GM23338 (cell line): ENCODE results near the gene ST8SIA2. TPM values are rescaled to one million over a fixed set of nuclear protein-coding genes. Genes with fewer than 3 reads are reported as not detected.

ENCODE experiments used
- ATAC-seq: fragments of 200-7000 bp; cut with Tn5 transposase; 3 replicates; pipeline ENCODE4 v1.9.1; 2020
- DNase-seq: peaks from one replicate; pipeline ENCODE4 v3.0.0-alpha.2; 2015; ENCODE audit warnings: low spot score
- H2AFZ ChIP-seq: fragments of 200-600 bp; sonication (generic); 2 replicates; pipeline ENCODE4 v1.8.0; 2016; ENCODE audit warnings: antibody characterized with exemption, mild to moderate bottlenecking, moderate library complexity
- H3F3A ChIP-seq: fragments of 200-600 bp; sonication (generic); replicated peaks from 2 replicates; pipeline ENCODE4 v1.8.0; 2017; ENCODE audit warnings: antibody characterized with exemption, mixed run types, low read depth
- H3K27ac ChIP-seq: fragments of 200-600 bp; sonication (generic); 2 replicates; pipeline ENCODE4 v1.6.1; 2016; ENCODE audit warnings: low read depth
- H3K27me3 ChIP-seq: fragments of 200-600 bp; sonication (generic); 2 replicates; pipeline ENCODE4 v1.8.0; 2016; ENCODE audit warnings: mild to moderate bottlenecking, mixed run types, moderate library complexity; ENCODE audit not compliant: insufficient read depth
- H3K36me3 ChIP-seq: fragments of 200-600 bp; sonication (generic); 2 replicates; pipeline ENCODE4 v1.8.0; 2016; ENCODE audit warnings: mild to moderate bottlenecking; ENCODE audit not compliant: insufficient read depth
- H3K4me1 ChIP-seq: fragments of 200-600 bp; sonication (generic); 2 replicates; pipeline ENCODE4 v1.8.0; 2016; ENCODE audit warnings: mild to moderate bottlenecking, moderate library complexity; ENCODE audit not compliant: insufficient read depth
- H3K4me2 ChIP-seq: fragments of 200-600 bp; sonication (generic); 2 replicates; pipeline ENCODE4 v1.7.1; 2017; ENCODE audit warnings: mixed run types
- H3K4me3 ChIP-seq: fragments of 200-600 bp; sonication (generic); 2 replicates; pipeline ENCODE4 v1.6.1; 2016; ENCODE audit warnings: mixed run types
- H3K79me2 ChIP-seq: fragments of 200-600 bp; sonication (generic); replicated peaks from 2 replicates; pipeline ENCODE4 v1.8.0; 2017; ENCODE audit warnings: mild to moderate bottlenecking; ENCODE audit not compliant: insufficient read depth
- H3K9me2 ChIP-seq: fragments of 200-600 bp; sonication (generic); 2 replicates; pipeline ENCODE4 v1.8.0; 2017; ENCODE audit not compliant: insufficient read depth
- H4K20me1 ChIP-seq: fragments of 200-600 bp; sonication (generic); replicated peaks from 2 replicates; pipeline ENCODE4 v1.8.0; 2017; ENCODE audit warnings: mild to moderate bottlenecking; ENCODE audit not compliant: insufficient read depth
- H3K27ac Mint-ChIP-seq: 2 replicates; pipeline ENCODE4 v1.8.0; 2020; ENCODE audit warnings: inconsistent platforms, mild to moderate bottlenecking, moderate library complexity, mixed read lengths
- H3K27me3 Mint-ChIP-seq: 3 replicates; pipeline ENCODE4 v1.8.0; 2022; ENCODE audit warnings: low read depth, mild to moderate bottlenecking, moderate library complexity, mixed read lengths, inconsistent platforms; ENCODE audit not compliant: insufficient read depth, poor library complexity
- H3K36me3 Mint-ChIP-seq: 3 replicates; pipeline ENCODE4 v1.8.0; 2021; ENCODE audit warnings: low read depth, mild to moderate bottlenecking, inconsistent platforms, moderate library complexity, mixed read lengths
- H3K4me1 Mint-ChIP-seq: 3 replicates; pipeline ENCODE4 v1.8.0; 2020; ENCODE audit warnings: mild to moderate bottlenecking, inconsistent platforms, mixed read lengths
- H3K4me3 Mint-ChIP-seq: 3 replicates; pipeline ENCODE4 v1.8.0; 2021; ENCODE audit warnings: moderate library complexity, mild to moderate bottlenecking, inconsistent platforms, mixed read lengths
- H3K9me3 Mint-ChIP-seq: 3 replicates; pipeline ENCODE4 v1.8.0; 2020; ENCODE audit warnings: moderate library complexity, mild to moderate bottlenecking, inconsistent platforms, mixed read lengths
- EZH2 ChIP-seq: fragments of 200-600 bp; sonication (generic); IDR thresholded peaks from one replicate; pipeline ENCODE4 v1.8.0; 2017; ENCODE audit warnings: antibody characterized with exemption, mild to moderate bottlenecking, low read depth; ENCODE audit not compliant: unreplicated experiment
- EZH2phosphoT487 ChIP-seq: fragments of 200-600 bp; sonication (generic); IDR thresholded peaks from one replicate; pipeline ENCODE4 v1.8.1; 2018; ENCODE audit warnings: antibody characterized with exemption; ENCODE audit not compliant: unreplicated experiment
- JUNB ChIP-seq: IDR thresholded peaks from one replicate; pipeline ENCODE4 v1.6.1; 2016; ENCODE audit warnings: antibody characterized with exemption; ENCODE audit not compliant: unreplicated experiment
- POLR2AphosphoS5 ChIP-seq: IDR thresholded peaks from 2 replicates; pipeline ENCODE4 v1.6.1; 2016; ENCODE audit warnings: antibody characterized with exemption, low read depth
- STAT1 ChIP-seq: IDR thresholded peaks from one replicate; pipeline ENCODE4 v1.6.1; 2016; ENCODE audit warnings: antibody characterized with exemption; ENCODE audit not compliant: unreplicated experiment
- ZNF114 ChIP-seq: fragments of 250-450 bp; sonication (Bioruptor Pico); IDR thresholded peaks from 2 replicates; pipeline ENCODE4 v1.5.0; 2020; ENCODE audit warnings: mild to moderate bottlenecking, moderate library complexity
- ZNF331 ChIP-seq: fragments of 250-450 bp; sonication (Bioruptor Pico); IDR thresholded peaks from 2 replicates; pipeline ENCODE4 v1.5.0; 2020; ENCODE audit warnings: low read depth, mild to moderate bottlenecking, moderate library complexity
- polyA plus RNA-seq: library from polyadenylated mRNA; unstranded; fragments of >200 nt; fragmentation: Nextera tagmentation; extraction: Ambion mirVana; gene quantifications from 2 replicates; pipeline ENCODE4 v1.2.1, GENCODE V29; 2016
- total RNA-seq: library from RNA; depleted of rRNA; stranded (reverse); fragments of >200 nt; shearing (Covaris generic); gene quantifications from 2 replicates; pipeline ENCODE4 v1.2.3, GENCODE V29; 2014
- TF ChIP-seq, protein P1 (sequence below): IDR thresholded peaks from 2 replicates; pipeline ENCODE4 v1.6.1; 2016; ENCODE audit warnings: antibody characterized with exemption
- TF ChIP-seq, protein P2 (sequence below), 2 experiments: fragments of 200-600 bp in 1 of 2; sonication (generic) in 1 of 2; conservative IDR thresholded peaks; 2 replicates each; pipeline versions ENCODE4 v1.5.1 to v1.6.1; 2016 to 2017; ENCODE audit warnings: antibody characterized with exemption in 2 of 2, low read depth in 2 of 2, mild to moderate bottlenecking in 2 of 2, moderate library complexity in 1 of 2
- TF ChIP-seq, protein P3 (sequence below): fragments of 250-450 bp; sonication (Bioruptor Pico); IDR thresholded peaks from 2 replicates; pipeline ENCODE4 v1.5.0; 2020; ENCODE audit warnings: mild to moderate bottlenecking, moderate library complexity

ST8SIA2 gene
- total and polyA plus RNA-seq, 2 experiments from 2014 or later: 0.66 to 1.2 TPM

DNA sequence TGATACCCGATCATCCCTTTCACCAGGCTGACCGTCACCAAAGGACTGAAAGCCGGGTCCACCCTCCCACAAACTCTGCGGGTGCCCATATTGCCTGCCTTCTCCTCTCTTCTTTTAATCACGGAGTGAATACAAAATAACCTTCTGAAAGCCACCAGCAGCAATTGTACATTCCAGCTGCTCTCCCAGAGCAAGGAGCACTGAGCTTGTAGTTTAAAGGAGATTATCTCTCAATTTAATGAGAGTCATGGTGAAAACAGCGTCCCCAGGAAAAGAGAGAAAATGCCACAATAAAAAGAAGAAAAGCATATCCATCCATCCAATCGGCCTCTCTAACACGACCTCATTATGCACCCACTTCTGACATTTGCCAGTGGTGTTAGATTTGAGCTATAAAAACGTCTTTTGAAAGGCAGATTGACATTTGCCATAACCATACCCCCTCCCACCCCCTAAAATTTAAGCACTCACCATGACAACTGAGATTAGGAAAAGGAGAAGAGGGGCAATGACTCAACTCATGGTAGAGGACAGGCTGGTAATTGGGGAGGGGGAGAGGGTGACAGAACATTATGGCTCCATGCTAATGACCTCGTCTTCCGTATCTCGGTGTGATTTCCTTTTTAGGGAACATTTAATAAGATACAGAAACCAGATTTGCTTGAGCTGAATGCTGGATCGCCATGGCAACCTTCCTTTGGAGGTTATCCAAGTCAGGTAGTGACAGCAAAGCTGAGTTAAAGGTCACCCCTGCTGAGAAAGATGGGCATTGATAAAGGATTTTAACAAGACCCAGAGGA lies 106.2 kb downstream of the ST8SIA2 start:
- Histone ChIP-seq H3K4me2 (no peak overlapping the region), H3K27ac (no peak overlapping the region), H3K27me3 (no peaks in the 10 kb centered on the region), H3K36me3 (no peaks in the 10 kb centered on the region), H2AFZ (no peak overlapping the region), H3K9me2 (no peaks in the 10 kb centered on the region), H3F3A (no peaks in the 10 kb centered on the region), H3K4me1 (no peaks in the 10 kb centered on the region), H3K4me3 (no peak overlapping the region), H4K20me1 (no peaks in the 10 kb centered on the region), H3K79me2 (no peaks in the 10 kb centered on the region)
- peaks cover 9% of the 10 kb centered on the region for H3K27me3 Mint-ChIP-seq
- no peak for TF ChIP-seq STAT1
- no peak for TF ChIP-seq EZH2
- no peak for TF ChIP-seq ZNF331 (CRISPR knock-in tag)
- no peak for TF ChIP-seq ZNF114 (CRISPR knock-in tag)
- TF ChIP-seq, protein P1, sequence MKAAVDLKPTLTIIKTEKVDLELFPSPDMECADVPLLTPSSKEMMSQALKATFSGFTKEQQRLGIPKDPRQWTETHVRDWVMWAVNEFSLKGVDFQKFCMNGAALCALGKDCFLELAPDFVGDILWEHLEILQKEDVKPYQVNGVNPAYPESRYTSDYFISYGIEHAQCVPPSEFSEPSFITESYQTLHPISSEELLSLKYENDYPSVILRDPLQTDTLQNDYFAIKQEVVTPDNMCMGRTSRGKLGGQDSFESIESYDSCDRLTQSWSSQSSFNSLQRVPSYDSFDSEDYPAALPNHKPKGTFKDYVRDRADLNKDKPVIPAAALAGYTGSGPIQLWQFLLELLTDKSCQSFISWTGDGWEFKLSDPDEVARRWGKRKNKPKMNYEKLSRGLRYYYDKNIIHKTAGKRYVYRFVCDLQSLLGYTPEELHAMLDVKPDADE: no peak
- TF ChIP-seq EZH2phosphoT487: no peak
- no peak overlapping the region for H3K4me3 Mint-ChIP-seq
- no peaks in the 10 kb centered on the region for H3K9me3 Mint-ChIP-seq
- no peak overlapping the region for H3K27ac Mint-ChIP-seq
- H3K36me3 Mint-ChIP-seq: no peaks in the 10 kb centered on the region
- DNase-seq (no peak), ATAC-seq (no peak)
- peaks cover 13% of the 10 kb centered on the region; the same call in 2 of the 3 replicates for H3K4me1 Mint-ChIP-seq

DNA sequence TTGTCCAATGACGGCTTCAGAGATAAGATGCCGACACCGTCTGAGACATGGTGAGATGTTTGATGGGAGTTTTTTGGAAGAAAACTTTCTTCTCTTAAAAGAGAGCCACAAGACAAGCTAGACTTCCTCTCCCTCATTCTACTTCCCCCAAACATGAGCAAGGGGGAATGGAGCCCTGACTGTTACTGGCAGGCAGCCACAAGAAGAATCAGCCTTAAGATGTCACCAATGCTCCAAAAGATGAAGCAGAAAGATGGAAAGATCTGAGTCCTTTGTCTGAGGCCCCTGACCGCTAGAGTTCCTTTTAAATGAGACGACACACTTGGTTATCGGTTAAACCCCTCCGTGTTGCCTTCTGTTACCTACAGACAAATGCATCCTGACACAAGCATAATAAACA lies 108.7 kb downstream of the ST8SIA2 start:
- Mint-ChIP-seq H3K36me3 (peaks cover 12% of the 10 kb centered on the region), H3K27me3 (peaks cover 7% of the 10 kb centered on the region), H3K4me3 (no peak overlapping the region), H3K4me1 (peaks cover 9% of the 10 kb centered on the region; the same call in 1 of the 3 replicates), H3K9me3 (peaks cover 14% of the 10 kb centered on the region), H3K27ac (no peak overlapping the region)
- Histone ChIP-seq H3K27ac (no peak overlapping the region), H2AFZ (0 out of 2 replicates have a peak overlapping the region, but pooled peaks have one; percentile 32), H4K20me1 (no peaks in the 10 kb centered on the region), H3K4me1 (no peaks in the 10 kb centered on the region), H3K9me2 (0 out of 2 replicates have a peak, but pooled peaks cover 5% of the 10 kb centered on the region), H3F3A (no peaks in the 10 kb centered on the region), H3K36me3 (0 out of 2 replicates have a peak, but pooled peaks cover 3% of the 10 kb centered on the region), H3K79me2 (no peaks in the 10 kb centered on the region), H3K27me3 (no peaks in the 10 kb centered on the region), H3K4me3 (no peak overlapping the region), H3K4me2 (no peak overlapping the region)
- TF ChIP-seq, protein P2, sequence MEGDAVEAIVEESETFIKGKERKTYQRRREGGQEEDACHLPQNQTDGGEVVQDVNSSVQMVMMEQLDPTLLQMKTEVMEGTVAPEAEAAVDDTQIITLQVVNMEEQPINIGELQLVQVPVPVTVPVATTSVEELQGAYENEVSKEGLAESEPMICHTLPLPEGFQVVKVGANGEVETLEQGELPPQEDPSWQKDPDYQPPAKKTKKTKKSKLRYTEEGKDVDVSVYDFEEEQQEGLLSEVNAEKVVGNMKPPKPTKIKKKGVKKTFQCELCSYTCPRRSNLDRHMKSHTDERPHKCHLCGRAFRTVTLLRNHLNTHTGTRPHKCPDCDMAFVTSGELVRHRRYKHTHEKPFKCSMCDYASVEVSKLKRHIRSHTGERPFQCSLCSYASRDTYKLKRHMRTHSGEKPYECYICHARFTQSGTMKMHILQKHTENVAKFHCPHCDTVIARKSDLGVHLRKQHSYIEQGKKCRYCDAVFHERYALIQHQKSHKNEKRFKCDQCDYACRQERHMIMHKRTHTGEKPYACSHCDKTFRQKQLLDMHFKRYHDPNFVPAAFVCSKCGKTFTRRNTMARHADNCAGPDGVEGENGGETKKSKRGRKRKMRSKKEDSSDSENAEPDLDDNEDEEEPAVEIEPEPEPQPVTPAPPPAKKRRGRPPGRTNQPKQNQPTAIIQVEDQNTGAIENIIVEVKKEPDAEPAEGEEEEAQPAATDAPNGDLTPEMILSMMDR (conservative IDR thresholded peaks at IDR 0.05; ENCODE audit: low read depth in 2 of 2): no peak
- TF ChIP-seq POLR2AphosphoS5 (no peak), JUNB (no peak), ZNF331 (CRISPR knock-in tag) (no peak)
- TF ChIP-seq, protein P3, sequence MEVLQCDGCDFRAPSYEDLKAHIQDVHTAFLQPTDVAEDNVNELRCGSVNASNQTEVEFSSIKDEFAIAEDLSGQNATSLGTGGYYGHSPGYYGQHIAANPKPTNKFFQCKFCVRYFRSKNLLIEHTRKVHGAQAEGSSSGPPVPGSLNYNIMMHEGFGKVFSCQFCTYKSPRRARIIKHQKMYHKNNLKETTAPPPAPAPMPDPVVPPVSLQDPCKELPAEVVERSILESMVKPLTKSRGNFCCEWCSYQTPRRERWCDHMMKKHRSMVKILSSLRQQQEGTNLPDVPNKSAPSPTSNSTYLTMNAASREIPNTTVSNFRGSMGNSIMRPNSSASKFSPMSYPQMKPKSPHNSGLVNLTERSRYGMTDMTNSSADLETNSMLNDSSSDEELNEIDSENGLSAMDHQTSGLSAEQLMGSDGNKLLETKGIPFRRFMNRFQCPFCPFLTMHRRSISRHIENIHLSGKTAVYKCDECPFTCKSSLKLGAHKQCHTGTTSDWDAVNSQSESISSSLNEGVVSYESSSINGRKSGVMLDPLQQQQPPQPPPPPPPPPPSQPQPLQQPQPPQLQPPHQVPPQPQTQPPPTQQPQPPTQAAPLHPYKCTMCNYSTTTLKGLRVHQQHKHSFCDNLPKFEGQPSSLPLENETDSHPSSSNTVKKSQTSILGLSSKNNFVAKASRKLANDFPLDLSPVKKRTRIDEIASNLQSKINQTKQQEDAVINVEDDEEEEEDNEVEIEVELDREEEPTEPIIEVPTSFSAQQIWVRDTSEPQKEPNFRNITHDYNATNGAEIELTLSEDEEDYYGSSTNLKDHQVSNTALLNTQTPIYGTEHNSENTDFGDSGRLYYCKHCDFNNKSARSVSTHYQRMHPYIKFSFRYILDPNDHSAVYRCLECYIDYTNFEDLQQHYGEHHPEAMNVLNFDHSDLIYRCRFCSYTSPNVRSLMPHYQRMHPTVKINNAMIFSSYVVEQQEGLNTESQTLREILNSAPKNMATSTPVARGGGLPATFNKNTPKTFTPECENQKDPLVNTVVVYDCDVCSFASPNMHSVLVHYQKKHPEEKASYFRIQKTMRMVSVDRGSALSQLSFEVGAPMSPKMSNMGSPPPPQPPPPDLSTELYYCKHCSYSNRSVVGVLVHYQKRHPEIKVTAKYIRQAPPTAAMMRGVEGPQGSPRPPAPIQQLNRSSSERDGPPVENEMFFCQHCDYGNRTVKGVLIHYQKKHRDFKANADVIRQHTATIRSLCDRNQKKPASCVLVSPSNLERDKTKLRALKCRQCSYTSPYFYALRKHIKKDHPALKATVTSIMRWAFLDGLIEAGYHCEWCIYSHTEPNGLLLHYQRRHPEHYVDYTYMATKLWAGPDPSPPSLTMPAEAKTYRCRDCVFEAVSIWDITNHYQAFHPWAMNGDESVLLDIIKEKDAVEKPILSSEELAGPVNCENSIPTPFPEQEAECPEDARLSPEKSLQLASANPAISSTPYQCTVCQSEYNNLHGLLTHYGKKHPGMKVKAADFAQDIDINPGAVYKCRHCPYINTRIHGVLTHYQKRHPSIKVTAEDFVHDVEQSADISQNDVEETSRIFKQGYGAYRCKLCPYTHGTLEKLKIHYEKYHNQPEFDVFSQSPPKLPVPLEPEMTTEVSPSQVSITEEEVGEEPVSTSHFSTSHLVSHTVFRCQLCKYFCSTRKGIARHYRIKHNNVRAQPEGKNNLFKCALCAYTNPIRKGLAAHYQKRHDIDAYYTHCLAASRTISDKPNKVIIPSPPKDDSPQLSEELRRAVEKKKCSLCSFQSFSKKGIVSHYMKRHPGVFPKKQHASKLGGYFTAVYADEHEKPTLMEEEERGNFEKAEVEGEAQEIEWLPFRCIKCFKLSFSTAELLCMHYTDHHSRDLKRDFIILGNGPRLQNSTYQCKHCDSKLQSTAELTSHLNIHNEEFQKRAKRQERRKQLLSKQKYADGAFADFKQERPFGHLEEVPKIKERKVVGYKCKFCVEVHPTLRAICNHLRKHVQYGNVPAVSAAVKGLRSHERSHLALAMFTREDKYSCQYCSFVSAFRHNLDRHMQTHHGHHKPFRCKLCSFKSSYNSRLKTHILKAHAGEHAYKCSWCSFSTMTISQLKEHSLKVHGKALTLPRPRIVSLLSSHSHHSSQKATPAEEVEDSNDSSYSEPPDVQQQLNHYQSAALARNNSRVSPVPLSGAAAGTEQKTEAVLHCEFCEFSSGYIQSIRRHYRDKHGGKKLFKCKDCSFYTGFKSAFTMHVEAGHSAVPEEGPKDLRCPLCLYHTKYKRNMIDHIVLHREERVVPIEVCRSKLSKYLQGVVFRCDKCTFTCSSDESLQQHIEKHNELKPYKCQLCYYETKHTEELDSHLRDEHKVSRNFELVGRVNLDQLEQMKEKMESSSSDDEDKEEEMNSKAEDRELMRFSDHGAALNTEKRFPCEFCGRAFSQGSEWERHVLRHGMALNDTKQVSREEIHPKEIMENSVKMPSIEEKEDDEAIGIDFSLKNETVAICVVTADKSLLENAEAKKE (CRISPR knock-in tag): no peak
- ATAC-seq (no peak), DNase-seq (no peak)
